ENCODE data around the gene SESN1. TPM values are rescaled to one million over a fixed set of nuclear protein-coding genes. Genes with fewer than 3 reads are reported as not detected.

SESN1 gene
- total RNA-seq, 1 donor from 2014 or later: 27.3 TPM

DNA sequence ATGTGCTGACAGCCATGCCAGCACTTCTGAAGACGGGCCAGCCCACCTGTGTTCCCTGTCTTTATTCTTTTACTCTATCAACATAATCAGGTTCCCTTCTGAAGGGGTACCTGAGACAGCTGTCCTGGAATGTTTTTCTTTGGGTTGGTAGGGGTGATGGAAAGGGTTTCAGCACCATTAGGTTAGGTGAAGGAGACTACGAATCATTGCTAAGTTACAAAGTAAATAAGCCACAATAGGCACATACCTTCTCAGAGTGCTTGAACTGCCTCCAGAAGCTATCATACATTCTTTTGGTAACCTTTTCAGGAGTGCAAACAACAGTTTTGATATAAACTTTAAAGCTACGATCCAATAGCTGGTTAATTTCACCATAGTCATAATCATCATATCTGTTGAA, 106.3 kb downstream of the SESN1 start:
- H3K27ac ChIP-seq (ENCODE audit: low read depth, low read length): no peak overlapping the region
- H3K36me3 Mint-ChIP-seq (ENCODE audit: low read depth, unreplicated experiment): peaks cover 21% of the 10 kb centered on the region
- H3K4me2 ChIP-seq (ENCODE audit: low read length): no peak overlapping the region
- H3K79me2 ChIP-seq (ENCODE audit: insufficient read depth, low read length): no peaks in the 10 kb centered on the region
- DNase-seq (ENCODE audit: low read depth): no peak
- no peaks in the 10 kb centered on the region for H3K27me3 Mint-ChIP-seq (ENCODE audit: low read depth, unreplicated experiment)
- TF ChIP-seq, protein P1, sequence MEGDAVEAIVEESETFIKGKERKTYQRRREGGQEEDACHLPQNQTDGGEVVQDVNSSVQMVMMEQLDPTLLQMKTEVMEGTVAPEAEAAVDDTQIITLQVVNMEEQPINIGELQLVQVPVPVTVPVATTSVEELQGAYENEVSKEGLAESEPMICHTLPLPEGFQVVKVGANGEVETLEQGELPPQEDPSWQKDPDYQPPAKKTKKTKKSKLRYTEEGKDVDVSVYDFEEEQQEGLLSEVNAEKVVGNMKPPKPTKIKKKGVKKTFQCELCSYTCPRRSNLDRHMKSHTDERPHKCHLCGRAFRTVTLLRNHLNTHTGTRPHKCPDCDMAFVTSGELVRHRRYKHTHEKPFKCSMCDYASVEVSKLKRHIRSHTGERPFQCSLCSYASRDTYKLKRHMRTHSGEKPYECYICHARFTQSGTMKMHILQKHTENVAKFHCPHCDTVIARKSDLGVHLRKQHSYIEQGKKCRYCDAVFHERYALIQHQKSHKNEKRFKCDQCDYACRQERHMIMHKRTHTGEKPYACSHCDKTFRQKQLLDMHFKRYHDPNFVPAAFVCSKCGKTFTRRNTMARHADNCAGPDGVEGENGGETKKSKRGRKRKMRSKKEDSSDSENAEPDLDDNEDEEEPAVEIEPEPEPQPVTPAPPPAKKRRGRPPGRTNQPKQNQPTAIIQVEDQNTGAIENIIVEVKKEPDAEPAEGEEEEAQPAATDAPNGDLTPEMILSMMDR (IDR thresholded peaks at IDR 0.05; ENCODE audit: insufficient read depth, low read depth, low read length): no peak
- no peak for TF ChIP-seq EZH2 (IDR thresholded peaks at IDR 0.05; ENCODE audit: insufficient read depth, low read length)
- no peak overlapping the region for H3K9ac ChIP-seq (ENCODE audit: low read length)
- no peaks in the 10 kb centered on the region for H3K9me3 ChIP-seq (ENCODE audit: insufficient read depth, low read depth, low read length)
- H4K20me1 ChIP-seq (ENCODE audit: insufficient read depth, low read length): no peaks in the 10 kb centered on the region
- H3K4me1 ChIP-seq (ENCODE audit: insufficient read depth, low read length): no peaks in the 10 kb centered on the region
- H3K4me3 Mint-ChIP-seq (ENCODE audit: unreplicated experiment): no peak overlapping the region
- H3K27me3 ChIP-seq (ENCODE audit: insufficient read depth, low read length): no peaks in the 10 kb centered on the region
- H3K4me3 ChIP-seq (ENCODE audit: insufficient read depth, low read depth, low read length): no peak overlapping the region
- peaks cover 21% of the 10 kb centered on the region for H3K36me3 ChIP-seq (ENCODE audit: insufficient read depth, low read length)
- FAIRE-seq: no peak
- H3K9me3 Mint-ChIP-seq (ENCODE audit: unreplicated experiment): no peaks in the 10 kb centered on the region
- H3K4me1 Mint-ChIP-seq (ENCODE audit: low read depth, unreplicated experiment): no peaks in the 10 kb centered on the region
- no peak overlapping the region for H3K27ac Mint-ChIP-seq (ENCODE audit: unreplicated experiment)
- no peak overlapping the region for H2AFZ ChIP-seq (ENCODE audit: low read depth, low read length)

DNA sequence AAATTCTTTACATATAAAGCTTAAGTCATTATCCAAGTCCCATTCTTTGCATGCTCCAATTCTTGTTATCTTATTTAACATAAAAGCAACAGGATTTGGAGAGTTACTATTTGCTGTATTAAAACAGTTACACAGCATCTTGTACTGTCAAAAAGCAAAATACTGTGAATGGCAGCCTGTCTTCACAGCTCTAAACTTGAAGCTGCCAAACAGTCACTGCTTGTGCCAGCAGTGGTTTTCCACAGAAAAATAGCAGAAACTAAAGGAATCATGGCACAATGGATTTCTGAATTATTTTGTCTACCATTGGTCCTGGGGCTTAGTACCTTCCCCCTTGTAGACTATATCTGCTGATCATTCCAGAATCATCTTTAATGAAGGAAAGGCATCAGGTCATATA, 107.5 kb downstream of the SESN1 start:
- FAIRE-seq (no peak), DNase-seq (ENCODE audit: low read depth) (no peak)
- Mint-ChIP-seq H3K9me3 (ENCODE audit: unreplicated experiment) (no peaks in the 10 kb centered on the region), H3K27me3 (ENCODE audit: low read depth, unreplicated experiment) (no peaks in the 10 kb centered on the region), H3K4me3 (ENCODE audit: unreplicated experiment) (no peak overlapping the region), H3K4me1 (ENCODE audit: low read depth, unreplicated experiment) (no peaks in the 10 kb centered on the region), H3K27ac (ENCODE audit: unreplicated experiment) (no peak overlapping the region), H3K36me3 (ENCODE audit: low read depth, unreplicated experiment) (peaks cover 21% of the 10 kb centered on the region)
- H3K27me3 ChIP-seq (ENCODE audit: insufficient read depth, low read length): no peaks in the 10 kb centered on the region
- TF ChIP-seq EZH2 (IDR thresholded peaks at IDR 0.05; ENCODE audit: insufficient read depth, low read length): no peak
- TF ChIP-seq, protein P1 (IDR thresholded peaks at IDR 0.05; ENCODE audit: insufficient read depth, low read depth, low read length): no peak
- no peak overlapping the region for H3K9ac ChIP-seq (ENCODE audit: low read length)
- no peak overlapping the region for H2AFZ ChIP-seq (ENCODE audit: low read depth, low read length)
- H3K27ac ChIP-seq (ENCODE audit: low read depth, low read length): no peak overlapping the region
- H3K4me1 ChIP-seq (ENCODE audit: insufficient read depth, low read length): no peaks in the 10 kb centered on the region
- no peak overlapping the region for H3K4me3 ChIP-seq (ENCODE audit: insufficient read depth, low read depth, low read length)
- no peaks in the 10 kb centered on the region for H3K79me2 ChIP-seq (ENCODE audit: insufficient read depth, low read length)
- no peak overlapping the region for H3K4me2 ChIP-seq (ENCODE audit: low read length)
- no peaks in the 10 kb centered on the region for H3K9me3 ChIP-seq (ENCODE audit: insufficient read depth, low read depth, low read length)
- H3K36me3 ChIP-seq (ENCODE audit: insufficient read depth, low read length): peaks cover 21% of the 10 kb centered on the region
- no peaks in the 10 kb centered on the region for H4K20me1 ChIP-seq (ENCODE audit: insufficient read depth, low read length)

- DNase-seq (ENCODE audit: low read depth) (no peak), FAIRE-seq (no peak)
- no peaks in the 10 kb centered on the region for H4K20me1 ChIP-seq (ENCODE audit: insufficient read depth, low read length)
- H3K9me3 ChIP-seq (ENCODE audit: insufficient read depth, low read depth, low read length): no peaks in the 10 kb centered on the region
- no peaks in the 10 kb centered on the region for H3K27me3 Mint-ChIP-seq (ENCODE audit: low read depth, unreplicated experiment)
- H3K36me3 ChIP-seq (ENCODE audit: insufficient read depth, low read length): peaks cover 16% of the 10 kb centered on the region
- H2AFZ ChIP-seq (ENCODE audit: low read depth, low read length): no peak overlapping the region
- no peak overlapping the region for H3K4me3 Mint-ChIP-seq (ENCODE audit: unreplicated experiment)
- no peaks in the 10 kb centered on the region for H3K27me3 ChIP-seq (ENCODE audit: insufficient read depth, low read length)
- H3K27ac ChIP-seq (ENCODE audit: low read depth, low read length): no peak overlapping the region
- TF ChIP-seq, protein P1 (IDR thresholded peaks at IDR 0.05; ENCODE audit: insufficient read depth, low read depth, low read length): no peak
- no peak for TF ChIP-seq EZH2 (IDR thresholded peaks at IDR 0.05; ENCODE audit: insufficient read depth, low read length)
- H3K4me2 ChIP-seq (ENCODE audit: low read length): no peak overlapping the region
- H3K27ac Mint-ChIP-seq (ENCODE audit: unreplicated experiment): no peak overlapping the region
- H3K4me1 ChIP-seq (ENCODE audit: insufficient read depth, low read length): no peaks in the 10 kb centered on the region
- no peaks in the 10 kb centered on the region for H3K4me1 Mint-ChIP-seq (ENCODE audit: low read depth, unreplicated experiment)
- no peak overlapping the region for H3K4me3 ChIP-seq (ENCODE audit: insufficient read depth, low read depth, low read length)
- H3K9ac ChIP-seq (ENCODE audit: low read length): no peak overlapping the region
- H3K9me3 Mint-ChIP-seq (ENCODE audit: unreplicated experiment): no peaks in the 10 kb centered on the region
- no peaks in the 10 kb centered on the region for H3K79me2 ChIP-seq (ENCODE audit: insufficient read depth, low read length)
- peaks cover 11% of the 10 kb centered on the region for H3K36me3 Mint-ChIP-seq (ENCODE audit: low read depth, unreplicated experiment)
Observed at GRCh38 chr6:108985301-108985700, 109.3 kb downstream of the SESN1 start.

Measured in astrocyte (in vitro differentiated cells and primary cell).